LNCaP clone FGC (cell line): Measurements from ENCODE around the gene SLC36A3.
"Not testable (repeated sequence)": the region's sequence is repeated elsewhere in the genome, so short reads cannot be mapped to it uniquely, and the experiment has no call there.

Experiments used
- DNase-seq: peaks from one replicate; pipeline ENCODE4 v3.0.0-alpha.2; 2011; ENCODE audit warnings: low read depth
- H3K4me3 ChIP-seq: 2 replicates; pipeline ENCODE4 v1.5.1; 2011; ENCODE audit warnings: mild to moderate bottlenecking, low read depth, low read length, control low read depth
- CTCF ChIP-seq: IDR thresholded peaks from 2 replicates; pipeline ENCODE4 v1.5.1; 2012; ENCODE audit warnings: mild to moderate bottlenecking; ENCODE audit not compliant: control insufficient read depth, insufficient read depth; ENCODE audit errors: extremely low read depth

SLC36A3 gene

DNA sequence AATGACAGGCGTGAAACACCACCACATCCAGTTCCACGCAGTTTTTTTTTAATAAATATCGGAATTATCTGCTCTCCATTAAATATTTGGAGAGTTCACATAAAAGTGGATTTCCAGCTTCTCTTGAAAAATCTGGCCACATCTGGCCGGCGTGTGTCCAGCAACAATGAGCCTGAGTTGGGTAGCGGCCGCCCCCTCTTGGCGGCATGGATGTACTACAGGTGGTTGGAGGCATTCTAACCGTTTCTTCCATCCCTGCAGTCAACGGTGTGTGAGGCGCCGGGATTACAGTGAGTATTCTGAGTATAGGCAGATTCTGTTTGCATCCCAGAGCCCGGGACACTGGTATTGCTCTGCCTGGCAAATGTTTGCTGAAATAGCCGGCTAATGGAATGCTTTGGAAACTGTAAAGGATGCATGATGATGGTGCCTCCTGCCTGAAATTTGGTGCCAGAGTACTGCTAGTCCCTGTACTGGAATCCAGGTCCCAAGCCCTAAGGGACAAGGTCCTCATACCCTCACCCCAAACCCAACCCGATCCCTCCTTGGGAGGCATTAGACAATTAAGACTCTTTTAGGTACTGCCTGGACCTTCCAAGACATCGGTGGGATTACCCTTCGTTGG is 64.2 kb downstream of the SLC36A3 start:
- DNase-seq, result no peak
- no peak overlapping the region for H3K4me3 ChIP-seq
- peak; percentile 87 for TF ChIP-seq CTCF

DNA sequence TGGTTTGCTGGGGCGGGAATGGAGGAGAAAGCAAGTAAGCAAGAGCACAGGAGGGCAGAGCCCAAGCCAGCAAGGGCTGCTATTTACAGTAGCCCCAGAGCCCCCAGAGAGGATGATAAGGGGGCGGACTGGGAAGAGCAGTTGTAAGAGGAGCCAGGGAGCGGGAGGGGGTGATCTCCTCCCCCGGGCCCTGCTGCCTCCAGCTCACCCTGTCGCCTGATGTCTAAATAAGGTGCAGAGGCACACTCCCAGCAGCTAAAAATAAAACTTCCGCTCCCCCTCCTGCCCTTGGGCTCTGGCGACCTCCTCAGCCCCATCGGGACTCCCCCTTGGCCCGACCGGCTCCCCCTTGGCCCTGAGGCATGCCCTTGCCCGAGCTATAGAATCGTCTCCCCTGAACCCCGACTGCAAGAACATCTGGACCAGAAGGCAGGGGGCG is 65.2 kb downstream of the SLC36A3 start:
- TF ChIP-seq CTCF, result no peak
- no peak for DNase-seq
- no peak overlapping the region for H3K4me3 ChIP-seq

GRCh38 chr5:151237685-151238084 is 65.9 kb downstream of the SLC36A3 start:
- no peak for TF ChIP-seq CTCF
- no peak for DNase-seq
- H3K4me3 ChIP-seq, result no peak overlapping the region

GRCh38 chr5:151236888-151237287 is 66.7 kb downstream of the SLC36A3 start:
- TF ChIP-seq CTCF, result no peak
- DNase-seq, result no peak
- no peak overlapping the region for H3K4me3 ChIP-seq

DNA sequence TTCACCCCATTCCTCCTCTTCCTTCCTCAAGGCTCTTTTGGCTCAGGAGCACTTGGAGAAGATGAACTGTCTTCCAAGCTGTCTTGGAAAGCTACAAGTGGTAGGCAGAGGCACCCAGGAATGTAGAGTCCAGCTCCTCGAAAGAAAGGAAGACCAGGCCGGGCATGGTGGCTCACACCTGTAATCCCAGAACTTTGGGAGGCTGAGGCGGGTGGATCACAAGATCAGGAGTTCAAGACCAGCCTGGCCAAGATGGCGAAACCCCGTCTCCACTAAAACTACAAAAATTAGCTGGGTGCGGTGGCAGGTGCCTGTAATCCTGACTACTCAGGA is 68.4 kb downstream of the SLC36A3 start:
- not testable (repeated sequence) for DNase-seq, H3K4me3 ChIP-seq

DNA sequence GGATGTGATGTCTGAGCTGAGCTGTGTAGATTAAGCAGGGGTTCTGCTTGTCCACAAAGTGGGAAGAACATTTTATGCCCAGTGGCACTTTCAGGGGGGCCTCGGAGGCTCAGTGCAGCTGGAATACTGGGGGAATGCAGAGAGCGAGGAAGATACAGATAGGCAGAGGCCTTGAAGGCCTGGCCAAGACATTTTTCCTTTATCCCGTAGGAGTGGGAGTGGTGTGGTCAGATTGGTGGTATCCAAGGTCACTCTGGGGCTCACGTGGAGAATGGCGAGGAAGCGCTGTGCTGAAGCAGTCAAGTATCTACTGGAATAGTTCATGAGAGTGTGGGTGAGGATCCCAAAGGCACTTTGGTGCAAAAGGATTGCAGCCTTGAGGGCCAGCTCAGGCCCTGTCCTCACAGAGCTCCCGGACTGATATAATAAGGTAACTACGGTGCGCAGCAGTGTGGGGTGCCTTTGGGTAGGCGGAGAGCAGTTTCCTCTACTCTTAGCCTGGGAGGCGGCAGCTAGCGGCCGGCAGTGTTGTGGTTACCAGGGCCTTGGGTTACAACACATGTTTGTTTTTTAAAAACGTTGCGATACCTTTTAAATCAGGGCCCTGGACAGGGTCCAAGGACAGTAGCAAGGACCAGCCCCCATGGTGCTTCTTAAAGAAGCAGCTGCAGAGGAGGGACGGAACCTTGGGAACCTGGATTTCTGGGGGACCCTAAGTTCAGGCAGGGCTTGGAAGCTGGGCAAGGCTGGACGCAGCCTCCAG is 68.9 kb downstream of the SLC36A3 start:
- H3K4me3 ChIP-seq, result no peak overlapping the region
- peak; percentile 32 for DNase-seq
- TF ChIP-seq CTCF, result no peak

DNA sequence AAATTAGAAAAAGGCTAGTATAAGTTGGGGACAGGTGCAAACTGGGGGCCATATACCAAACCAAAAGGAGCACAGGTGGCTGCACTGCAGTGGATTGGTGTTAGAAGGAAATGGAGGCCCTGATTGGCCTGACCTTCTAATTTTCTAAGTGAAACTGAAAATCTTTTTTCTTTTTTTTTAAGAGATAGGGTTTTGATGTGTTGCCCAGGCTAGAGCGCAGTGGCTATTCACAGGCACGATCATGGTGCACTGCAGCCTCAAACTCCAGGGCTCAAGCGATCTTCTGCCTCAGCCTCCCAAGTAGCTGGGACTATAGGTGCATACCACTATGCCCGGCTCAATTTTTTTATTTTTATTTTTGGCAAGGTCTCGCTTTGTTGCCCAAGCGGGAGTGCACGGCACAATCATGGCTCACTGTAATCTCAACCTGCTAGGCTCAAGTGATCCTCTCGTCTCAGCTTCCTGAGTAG is 69.9 kb downstream of the SLC36A3 start:
- H3K4me3 ChIP-seq, result no peak overlapping the region
- no peak for TF ChIP-seq CTCF
- no peak for DNase-seq
